22Rv1 (cell line): ENCODE measurements around the gene ASIC3.

ENCODE experiments used
- ZFX ChIP-seq: fragments of 450-650 bp; IDR thresholded peaks from 2 replicates; pipeline ENCODE4 v1.6.1; 2017; ENCODE audit warnings: antibody characterized with exemption, borderline replicate concordance
- TF ChIP-seq, protein P1 (sequence below): fragments of 450-650 bp; IDR thresholded peaks from 2 replicates; pipeline ENCODE4 v1.5.1; 2017; ENCODE audit warnings: mild to moderate bottlenecking

DNA sequence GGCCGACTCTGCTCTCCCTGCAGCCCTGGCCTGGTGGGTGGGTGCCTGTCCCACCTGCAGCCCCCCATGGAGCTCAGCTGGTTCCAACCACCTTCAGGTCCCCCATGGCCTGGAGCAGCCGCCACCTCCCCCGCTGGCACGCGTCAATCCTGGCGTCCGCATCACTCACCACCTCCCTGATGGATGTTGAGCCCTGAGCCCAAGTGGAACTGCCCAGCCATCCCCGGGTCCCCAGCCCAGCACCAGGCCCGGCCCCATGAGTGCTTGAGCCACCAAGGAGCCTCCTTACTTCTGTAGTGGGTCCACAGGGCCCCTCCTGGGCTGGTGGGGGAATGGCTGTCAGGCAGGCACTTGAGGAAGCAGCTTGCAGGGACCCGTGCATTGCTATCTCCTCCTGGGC, 52.6 kb downstream of the ASIC3 start:
- TF ChIP-seq, protein P1, sequence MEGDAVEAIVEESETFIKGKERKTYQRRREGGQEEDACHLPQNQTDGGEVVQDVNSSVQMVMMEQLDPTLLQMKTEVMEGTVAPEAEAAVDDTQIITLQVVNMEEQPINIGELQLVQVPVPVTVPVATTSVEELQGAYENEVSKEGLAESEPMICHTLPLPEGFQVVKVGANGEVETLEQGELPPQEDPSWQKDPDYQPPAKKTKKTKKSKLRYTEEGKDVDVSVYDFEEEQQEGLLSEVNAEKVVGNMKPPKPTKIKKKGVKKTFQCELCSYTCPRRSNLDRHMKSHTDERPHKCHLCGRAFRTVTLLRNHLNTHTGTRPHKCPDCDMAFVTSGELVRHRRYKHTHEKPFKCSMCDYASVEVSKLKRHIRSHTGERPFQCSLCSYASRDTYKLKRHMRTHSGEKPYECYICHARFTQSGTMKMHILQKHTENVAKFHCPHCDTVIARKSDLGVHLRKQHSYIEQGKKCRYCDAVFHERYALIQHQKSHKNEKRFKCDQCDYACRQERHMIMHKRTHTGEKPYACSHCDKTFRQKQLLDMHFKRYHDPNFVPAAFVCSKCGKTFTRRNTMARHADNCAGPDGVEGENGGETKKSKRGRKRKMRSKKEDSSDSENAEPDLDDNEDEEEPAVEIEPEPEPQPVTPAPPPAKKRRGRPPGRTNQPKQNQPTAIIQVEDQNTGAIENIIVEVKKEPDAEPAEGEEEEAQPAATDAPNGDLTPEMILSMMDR = no peak
- TF ChIP-seq ZFX = no peak
